NCI-H2107 (cell line): ENCODE results near the gene BLVRB.
"Not testable (repeated sequence)": the region's sequence is repeated elsewhere in the genome, so short reads cannot be mapped to it uniquely, and the experiment has no call there.

Experiments
- DNase-seq: peaks from one replicate; lab custom pipeline; 2025; lab: John Stamatoyannopoulos, UW

The BLVRB gene

GRCh38 chr19:40465557-40466218 is at the start of gene BLVRB:
Gene BLVRB, minus strand, starts transcription at chr19:40465745. Its CDS starts 57 bp downstream, at chr19:40465688.
- peak; percentile 93 for DNase-seq

GRCh38 chr19:40513741-40514315 is 48.3 kb upstream of the BLVRB start:
- DNase-seq: no peak

- DNase-seq: no peak
Observed at GRCh38 chr19:40513345-40513678, 47.8 kb upstream of the BLVRB start.

- no peak for DNase-seq
Observed at GRCh38 chr19:40512473-40513344, 47.2 kb upstream of the BLVRB start.

GRCh38 chr19:40512110-40512472 is 46.5 kb upstream of the BLVRB start:
- DNase-seq: no peak

- DNase-seq: no peak
Observed at GRCh38 chr19:40511487-40511886, 45.9 kb upstream of the BLVRB start.

- DNase-seq: no peak
Observed at GRCh38 chr19:40510526-40511115, 45.1 kb upstream of the BLVRB start.

- no peak for DNase-seq
Observed at GRCh38 chr19:40508739-40509260, 43.3 kb upstream of the BLVRB start.

- no peak for DNase-seq
Observed at GRCh38 chr19:40507892-40508291, 42.3 kb upstream of the BLVRB start.

- DNase-seq: no peak
Observed at GRCh38 chr19:40506099-40506498, 40.6 kb upstream of the BLVRB start.

GRCh38 chr19:40503320-40503695 is 37.8 kb upstream of the BLVRB start:
- no peak for DNase-seq

GRCh38 chr19:40502647-40503319 is 37.2 kb upstream of the BLVRB start:
- no peak for DNase-seq

GRCh38 chr19:40502081-40502480 is 36.5 kb upstream of the BLVRB start:
- no peak for DNase-seq

- no peak for DNase-seq
Observed at GRCh38 chr19:40501599-40501998, 36.1 kb upstream of the BLVRB start.

GRCh38 chr19:40500678-40501530 is 35.4 kb upstream of the BLVRB start:
- DNase-seq: not testable (repeated sequence)

- no peak for DNase-seq
Observed at GRCh38 chr19:40499320-40499719, 33.8 kb upstream of the BLVRB start.

- DNase-seq: no peak
Observed at GRCh38 chr19:40497214-40497613, 31.7 kb upstream of the BLVRB start.

GRCh38 chr19:40494191-40494838 is 28.8 kb upstream of the BLVRB start:
- no peak for DNase-seq

- no peak for DNase-seq
Observed at GRCh38 chr19:40493778-40494177, 28.2 kb upstream of the BLVRB start.

GRCh38 chr19:40492274-40492673 is 26.7 kb upstream of the BLVRB start:
- no peak for DNase-seq

GRCh38 chr19:40489882-40490230 is 24.3 kb upstream of the BLVRB start:
- no peak for DNase-seq
